GM19035 (cell line): ENCODE data around the gene PROSER3.
"Not testable (repeated sequence)": the region's sequence is repeated elsewhere in the genome, so short reads cannot be mapped to it uniquely, and the experiment has no call there.

Experiments used
- ATAC-seq: cut with Tn5 transposase; IDR thresholded peaks from one replicate; pipeline ENCODE4 v1.9.1; 2021; ENCODE audit not compliant: unreplicated experiment

Gene PROSER3

DNA sequence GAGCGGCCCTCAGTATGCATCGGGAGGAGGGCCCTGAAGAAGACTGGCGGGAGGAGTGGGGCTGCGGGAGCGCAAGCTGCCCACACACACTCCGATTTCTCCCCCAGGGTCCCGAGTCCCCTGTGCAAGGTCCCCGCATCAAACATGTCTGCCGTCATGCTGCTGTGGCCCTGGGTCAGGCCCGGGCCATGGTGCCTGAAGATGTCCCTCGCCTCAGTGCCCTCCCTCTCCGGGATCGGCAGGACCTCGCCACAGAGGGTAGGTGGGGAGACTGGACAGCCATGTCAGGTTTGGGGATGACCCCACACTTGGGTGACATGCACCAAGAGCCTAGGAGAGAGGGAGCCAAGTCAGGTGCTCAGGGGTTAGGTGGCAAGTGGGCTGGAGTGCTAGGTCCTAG is 35.5 kb upstream of the PROSER3 start:
- ATAC-seq: no peak

DNA sequence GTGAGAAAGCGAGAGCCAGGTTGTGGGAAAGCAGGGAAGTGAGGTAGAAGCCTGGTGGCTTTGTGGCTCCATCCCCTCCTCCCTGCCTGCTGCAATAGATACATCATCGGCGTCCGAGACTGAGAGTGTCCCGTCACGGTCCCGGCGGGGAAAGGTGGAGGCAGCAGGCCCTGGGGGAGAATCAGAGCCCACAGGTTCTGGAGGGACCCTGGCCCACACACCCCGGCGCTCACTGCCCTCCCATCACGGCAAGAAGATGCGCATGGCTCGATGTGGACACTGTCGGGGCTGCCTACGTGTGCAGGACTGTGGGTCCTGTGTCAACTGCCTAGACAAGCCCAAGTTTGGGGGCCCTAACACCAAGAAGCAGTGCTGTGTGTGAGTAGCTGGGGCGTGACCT is 35.1 kb upstream of the PROSER3 start:
- ATAC-seq: no peak

GRCh38 chr19:35723671-35724070 is 34.3 kb upstream of the PROSER3 start:
- ATAC-seq: no peak

DNA sequence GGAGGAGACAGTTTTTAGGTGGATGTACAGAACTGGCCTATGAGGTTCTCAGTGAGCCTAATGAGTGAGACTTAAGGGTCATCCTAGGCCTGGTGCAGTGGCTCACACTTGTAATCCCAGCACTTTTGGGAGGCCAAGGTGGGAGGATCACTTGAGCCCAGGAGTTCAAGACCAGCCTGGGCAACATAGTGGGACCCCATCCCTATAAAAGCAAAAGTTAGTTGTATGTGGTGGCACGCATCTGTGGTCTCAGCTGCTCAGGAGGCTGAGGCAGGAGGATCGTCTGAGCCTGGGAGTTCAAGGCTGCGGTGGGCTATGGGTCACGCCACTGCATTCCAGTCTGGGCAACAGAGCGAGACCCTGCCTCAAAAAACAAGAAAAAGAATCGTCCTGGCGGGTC is 33.8 kb upstream of the PROSER3 start:
- ATAC-seq: not testable (repeated sequence)

DNA sequence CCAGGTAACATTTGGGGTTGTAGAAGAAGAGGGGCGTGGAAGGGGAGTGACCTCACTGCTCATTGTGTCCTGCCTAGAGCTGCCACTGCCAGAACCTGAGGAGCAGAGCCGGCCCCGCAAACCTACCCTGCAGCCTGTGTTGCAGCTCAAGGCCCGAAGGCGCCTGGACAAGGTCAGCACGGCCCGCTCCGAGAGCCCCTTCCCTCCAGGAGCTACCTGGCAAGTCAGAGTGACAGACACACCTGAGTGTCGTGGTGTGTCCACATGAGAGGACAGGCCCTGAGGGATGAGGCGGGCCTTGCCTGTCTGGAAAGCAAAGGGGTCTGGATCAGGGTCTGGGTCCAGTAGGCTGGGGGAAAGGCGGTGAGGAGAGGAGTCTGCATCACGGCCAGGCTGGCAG is 33.4 kb upstream of the PROSER3 start:
- no peak for ATAC-seq

DNA sequence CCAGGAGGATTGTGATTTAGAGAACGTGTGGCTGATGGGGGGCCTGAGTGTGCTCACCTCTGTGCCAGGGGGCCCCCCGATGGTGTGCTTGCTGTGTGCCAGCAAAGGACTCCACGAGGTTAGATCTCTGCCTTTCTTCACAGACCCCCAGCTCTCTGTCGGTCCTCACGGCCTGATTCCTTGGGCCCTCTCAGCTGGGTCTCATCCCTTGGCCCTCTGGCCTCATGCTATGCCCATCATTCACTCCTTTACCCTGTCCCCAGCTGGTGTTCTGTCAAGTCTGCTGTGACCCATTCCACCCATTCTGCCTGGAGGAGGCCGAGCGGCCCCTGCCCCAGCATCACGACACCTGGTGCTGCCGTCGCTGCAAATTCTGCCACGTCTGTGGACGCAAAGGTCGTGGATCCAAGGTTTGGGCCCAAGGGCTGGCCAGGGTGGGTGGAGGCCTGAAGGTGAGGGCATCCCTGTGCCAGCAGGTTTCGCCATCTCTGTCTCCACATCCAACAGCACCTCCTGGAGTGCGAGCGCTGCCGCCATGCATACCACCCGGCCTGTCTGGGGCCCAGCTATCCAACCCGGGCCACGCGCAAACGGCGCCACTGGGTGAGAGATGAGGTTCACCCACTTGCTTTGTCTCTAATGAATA is 32.6 kb upstream of the PROSER3 start:
- no peak for ATAC-seq

GRCh38 chr19:35727053-35727955 is 30.7 kb upstream of the PROSER3 start:
- ATAC-seq: no peak

- no peak for ATAC-seq
These were observed 29.8 kb upstream of the PROSER3 start for GRCh38 chr19:35727956-35728706.

GRCh38 chr19:35729021-35729420 is 29.0 kb upstream of the PROSER3 start:
- no peak for ATAC-seq

- ATAC-seq: no peak
These were observed 28.2 kb upstream of the PROSER3 start for GRCh38 chr19:35729763-35730162.

DNA sequence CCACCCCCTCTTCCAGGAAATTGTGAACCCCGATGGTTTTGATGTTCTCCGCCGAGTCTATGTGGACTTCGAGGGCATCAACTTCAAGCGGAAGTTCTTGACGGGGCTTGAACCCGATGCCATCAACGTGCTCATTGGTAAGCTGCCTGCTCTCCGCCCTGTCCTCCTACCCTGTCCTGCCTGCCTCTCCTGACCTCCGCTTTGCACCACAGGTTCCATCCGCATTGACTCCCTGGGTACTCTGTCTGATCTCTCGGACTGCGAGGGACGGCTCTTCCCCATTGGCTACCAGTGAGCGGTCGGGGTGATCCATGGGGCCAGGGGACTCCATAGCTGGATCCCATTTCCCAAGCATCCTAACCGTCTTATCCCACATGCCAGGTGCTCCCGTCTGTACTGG is 27.6 kb upstream of the PROSER3 start:
- no peak for ATAC-seq

- ATAC-seq: no peak
These were observed 26.6 kb upstream of the PROSER3 start for GRCh38 chr19:35731353-35731752.

DNA sequence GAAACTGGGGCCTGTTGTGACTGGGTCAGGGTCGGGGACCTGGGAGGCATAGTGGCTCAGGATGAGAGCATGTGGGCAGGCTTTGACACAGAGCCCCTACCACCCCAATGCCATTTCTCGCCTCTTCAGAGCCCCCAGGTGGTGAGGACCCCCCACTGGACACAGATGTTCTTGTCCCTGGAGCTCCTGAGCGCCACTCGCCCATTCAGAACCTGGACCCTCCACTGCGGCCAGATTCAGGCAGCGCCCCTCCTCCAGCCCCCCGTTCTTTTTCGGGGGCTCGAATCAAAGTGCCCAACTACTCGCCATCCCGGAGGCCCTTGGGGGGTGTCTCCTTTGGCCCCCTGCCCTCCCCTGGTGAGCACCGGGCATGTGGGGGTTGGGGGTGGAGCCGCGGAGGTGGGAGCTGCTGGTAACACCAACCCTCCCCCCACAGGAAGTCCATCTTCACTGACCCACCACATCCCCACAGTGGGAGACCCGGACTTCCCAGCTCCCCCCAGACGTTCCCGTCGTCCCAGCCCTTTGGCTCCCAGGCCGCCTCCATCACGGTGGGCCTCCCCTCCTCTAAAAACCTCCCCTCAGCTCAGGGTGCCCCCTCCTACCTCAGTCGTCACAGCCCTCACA is 26.1 kb upstream of the PROSER3 start:
- no peak for ATAC-seq

GRCh38 chr19:35732540-35733179 is 25.3 kb upstream of the PROSER3 start:
- ATAC-seq: no peak

- no peak for ATAC-seq
These were observed 24.5 kb upstream of the PROSER3 start for GRCh38 chr19:35733180-35734125.

- ATAC-seq: no peak
These were observed 23.7 kb upstream of the PROSER3 start for GRCh38 chr19:35734273-35734672.

DNA sequence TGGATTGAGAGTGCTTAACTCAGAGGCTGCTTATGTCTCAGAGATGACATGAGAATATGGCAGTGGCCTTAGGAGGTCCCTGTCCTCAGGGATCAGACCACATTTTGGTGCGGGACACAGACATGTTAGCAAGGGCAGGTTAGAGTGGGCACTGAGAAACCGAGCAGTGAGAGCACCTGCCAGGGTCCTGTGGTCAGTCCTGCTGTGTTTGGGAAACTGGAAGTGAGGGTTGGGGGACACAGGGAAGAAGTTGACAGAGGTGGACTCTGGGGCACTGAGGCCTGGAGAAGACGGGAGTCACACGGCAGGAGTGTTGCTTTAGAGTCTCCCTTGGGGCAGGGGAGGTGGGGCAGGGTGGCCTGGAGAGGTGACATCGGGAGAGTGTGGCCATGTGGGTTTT is 23.1 kb upstream of the PROSER3 start:
- ATAC-seq: no peak

- ATAC-seq: no peak
These were observed 20.8 kb upstream of the PROSER3 start for GRCh38 chr19:35736913-35737886.
